NCI-H748 treated with DMSO at 0.1 percent for 48 hours (cell line): ENCODE results near the gene ITFG2.
"Not testable (repeated sequence)": the region's sequence is repeated elsewhere in the genome, so short reads cannot be mapped to it uniquely, and the experiment has no call there.

Experiments used
- DNase-seq: peaks from one replicate; lab custom pipeline; 2025; lab: John Stamatoyannopoulos, UW

Gene ITFG2

DNA sequence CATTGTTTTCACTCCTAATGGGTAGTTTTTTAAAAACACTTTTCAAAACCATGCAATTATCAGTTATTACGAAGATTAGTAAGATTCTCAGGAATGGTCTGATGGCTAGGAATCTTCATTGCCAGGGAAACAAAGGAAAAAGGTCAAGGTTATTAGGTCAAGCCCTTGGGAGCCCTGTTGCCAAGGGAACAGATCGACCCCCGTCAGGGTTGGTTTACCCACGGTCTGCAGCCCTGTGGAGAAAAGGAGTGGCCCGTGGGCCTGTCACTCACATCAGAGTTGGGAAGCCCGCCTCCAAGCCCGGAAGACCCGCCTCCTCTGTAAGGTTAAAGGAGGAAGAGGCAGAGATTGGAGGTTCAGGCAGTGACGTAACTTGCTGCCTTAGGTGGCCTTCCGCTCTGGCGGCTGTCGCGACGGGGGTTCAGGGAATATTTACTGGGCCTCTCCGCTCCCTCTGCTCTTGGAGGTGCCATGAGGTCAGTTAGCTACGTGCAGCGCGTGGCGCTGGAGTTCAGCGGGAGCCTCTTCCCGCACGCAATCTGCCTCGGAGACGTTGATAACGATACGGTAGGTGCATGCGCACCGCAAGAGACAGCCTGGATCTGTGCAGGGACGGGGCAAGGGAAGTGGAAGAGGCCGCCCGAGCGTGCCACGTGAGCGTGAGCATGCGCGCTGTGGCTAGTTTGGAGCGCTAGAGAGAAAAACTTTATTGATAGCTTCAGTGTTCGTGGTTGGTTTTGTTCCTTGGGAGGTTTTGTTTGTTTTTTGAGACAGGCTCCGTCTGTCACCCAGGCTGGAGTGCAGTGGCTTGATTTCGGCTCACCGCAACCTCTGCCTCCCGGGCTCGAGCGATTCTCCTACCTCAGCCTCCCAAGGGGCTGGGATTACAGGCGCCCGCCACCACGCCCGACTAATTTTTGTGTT, at the start of gene ITFG2:
ITFG2 (plus strand) TSS at position 379 of the 924 bp plus-strand sequence; CDS start at position 472, 93 bp downstream.
- peak; percentile 85 for DNase-seq

GRCh38 chr12:2764398-2764797, 48.1 kb upstream of the ITFG2 start:
- DNase-seq = no peak

- no peak for DNase-seq
Measured at GRCh38 chr12:2765052-2765451, 47.4 kb upstream of the ITFG2 start.

DNA sequence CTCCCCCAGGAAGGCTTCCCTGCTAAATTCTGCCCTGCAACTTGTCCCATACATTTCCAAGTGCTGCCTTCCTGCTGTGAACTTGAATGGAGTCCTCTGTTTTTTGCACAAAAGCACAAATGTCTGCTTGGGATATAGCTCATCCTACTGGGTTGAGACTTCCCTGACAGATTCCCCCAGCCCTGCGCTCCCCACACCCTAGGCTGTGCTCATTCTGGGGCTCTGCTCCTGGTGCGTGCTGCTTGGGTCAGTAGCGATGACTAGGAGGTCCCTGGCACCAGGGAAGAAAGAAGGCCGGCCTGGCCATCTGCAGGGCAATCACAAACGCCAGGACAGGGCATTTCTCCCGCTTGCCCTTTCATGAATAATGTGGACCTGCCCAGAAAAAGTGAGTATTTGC, 46.9 kb upstream of the ITFG2 start:
- no peak for DNase-seq

DNA sequence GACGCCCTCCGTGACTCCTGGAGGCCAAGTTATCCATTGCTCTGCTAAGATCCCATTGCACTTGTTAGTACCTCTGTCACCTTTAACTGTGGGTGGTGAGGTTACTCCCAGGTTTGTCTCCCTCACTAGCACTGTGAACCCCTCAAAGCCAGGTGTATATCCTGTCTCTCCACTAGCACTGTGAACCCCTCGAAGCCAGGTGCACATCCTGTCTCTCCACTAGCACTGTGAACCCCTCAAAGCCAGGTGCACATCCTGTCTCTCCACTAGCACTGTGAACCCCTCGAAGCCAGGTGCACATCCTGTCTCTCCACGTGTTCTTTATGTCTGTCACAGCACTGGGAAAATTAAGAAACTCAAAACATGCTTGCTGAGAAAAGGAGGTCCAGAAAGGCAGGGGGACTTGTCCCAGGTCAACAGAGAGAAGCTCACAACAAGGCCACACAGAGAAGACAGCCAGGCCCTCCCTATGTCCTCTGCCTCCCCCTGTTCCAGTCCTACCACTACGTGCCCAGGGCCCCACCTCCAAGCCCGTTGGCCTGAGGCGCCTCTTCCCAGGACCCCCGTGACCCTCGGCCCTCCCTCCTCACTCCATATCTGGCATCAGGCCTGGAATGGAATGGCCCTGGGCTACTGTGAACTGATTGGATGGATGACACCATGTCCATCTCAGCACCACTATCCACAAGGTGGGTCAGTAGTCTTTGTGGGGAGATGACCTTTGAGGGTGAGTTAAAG, 44.1 kb upstream of the ITFG2 start:
- no peak for DNase-seq

- DNase-seq = no peak
Measured at GRCh38 chr12:2769866-2770533, 42.5 kb upstream of the ITFG2 start.

DNA sequence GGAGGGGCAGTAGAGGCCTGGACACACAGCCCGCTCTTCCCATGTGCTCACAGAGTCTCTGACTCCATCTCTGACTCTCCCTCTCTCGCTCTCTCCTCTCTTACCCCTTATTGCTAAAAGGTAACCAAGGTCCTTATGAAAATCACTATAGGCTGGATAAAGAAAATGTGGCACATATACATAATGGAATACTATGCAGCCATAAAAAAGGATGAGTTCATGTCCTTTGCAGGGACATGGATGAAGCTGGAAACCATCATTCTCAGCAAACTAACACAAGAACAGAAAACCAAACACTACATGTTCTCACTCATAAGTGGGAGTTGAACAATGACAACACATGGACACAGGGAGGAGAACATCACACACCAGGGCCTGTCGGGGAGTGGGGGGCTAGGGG, 41.9 kb upstream of the ITFG2 start:
- not testable (repeated sequence) for DNase-seq

- no peak for DNase-seq
Measured at GRCh38 chr12:2772370-2772769, 40.1 kb upstream of the ITFG2 start.

DNA sequence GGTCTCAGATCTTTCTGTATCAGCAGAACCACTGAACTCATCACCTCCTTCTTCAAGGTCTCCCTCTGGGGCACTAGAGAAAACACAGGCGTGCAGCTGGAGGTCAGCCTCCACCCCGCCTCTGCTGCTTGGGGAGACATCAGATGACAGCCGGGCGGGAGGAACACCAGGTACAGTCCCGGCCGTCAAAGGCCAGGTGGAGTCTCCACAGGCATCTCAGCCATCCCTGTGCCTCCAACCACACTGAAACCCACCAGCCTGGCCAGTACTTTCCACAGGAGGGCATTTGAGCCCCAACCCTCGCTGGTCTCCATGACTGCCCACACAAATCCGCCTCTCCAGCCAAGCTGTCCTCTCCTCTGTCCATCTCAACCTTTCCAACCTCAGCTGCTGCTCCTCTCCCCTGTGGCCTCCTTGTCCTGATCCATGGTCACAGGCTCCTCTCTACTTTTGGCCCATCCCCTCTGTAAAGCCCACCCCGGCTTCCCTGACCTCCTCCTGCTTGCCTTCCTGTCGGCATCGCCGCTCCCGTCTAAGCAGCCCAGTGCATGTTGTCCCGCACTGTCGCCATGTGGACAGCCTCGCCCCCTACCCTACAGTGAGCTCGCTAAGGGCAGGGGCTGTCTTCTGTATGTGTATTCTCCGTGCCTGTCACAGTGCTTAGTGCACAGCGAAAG, 39.1 kb upstream of the ITFG2 start:
- no peak for DNase-seq

DNA sequence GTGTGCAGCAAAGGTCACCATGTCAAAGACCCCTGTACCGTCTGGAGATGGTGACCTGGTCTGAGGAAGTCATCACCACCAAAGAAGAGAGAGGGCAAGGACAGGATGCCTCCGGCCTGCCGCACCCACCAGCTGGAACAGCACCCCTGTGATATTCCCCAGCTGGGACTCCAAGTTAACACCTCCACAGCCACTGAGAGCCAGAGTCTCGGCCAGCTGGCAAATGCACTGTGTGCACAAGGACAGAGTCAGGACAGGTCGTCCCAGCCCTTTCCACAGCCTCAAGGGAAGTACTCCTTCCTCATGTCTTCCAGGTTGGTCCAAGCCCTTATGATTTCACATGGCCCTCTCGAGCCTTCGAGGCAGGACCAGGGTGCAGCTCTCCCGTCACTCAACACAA, 37.0 kb upstream of the ITFG2 start:
- DNase-seq = no peak

- no peak for DNase-seq
Measured at GRCh38 chr12:2776129-2776806, 36.2 kb upstream of the ITFG2 start.

DNA sequence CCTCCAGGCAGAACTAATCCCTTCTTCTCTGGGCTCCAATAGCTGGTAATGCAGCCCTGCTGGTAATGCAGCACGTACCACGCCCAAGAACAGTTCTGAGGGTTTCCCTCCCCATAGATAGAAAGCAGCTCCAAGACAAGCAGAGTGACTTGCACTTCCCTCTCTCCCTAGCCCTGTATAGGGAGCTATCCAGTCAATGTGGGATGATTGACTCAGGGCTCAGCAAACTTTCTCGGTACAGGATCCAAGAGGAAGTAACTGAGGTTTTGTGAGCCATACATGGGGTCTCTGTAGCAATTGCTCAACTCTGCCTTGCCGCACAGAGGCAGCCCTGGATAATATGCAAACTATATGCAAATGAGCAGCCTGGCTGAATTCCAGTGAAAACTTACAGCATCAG, 33.2 kb upstream of the ITFG2 start:
- DNase-seq = no peak

- DNase-seq = peak; percentile 35
Measured at GRCh38 chr12:2783936-2784600, 28.4 kb upstream of the ITFG2 start.

DNA sequence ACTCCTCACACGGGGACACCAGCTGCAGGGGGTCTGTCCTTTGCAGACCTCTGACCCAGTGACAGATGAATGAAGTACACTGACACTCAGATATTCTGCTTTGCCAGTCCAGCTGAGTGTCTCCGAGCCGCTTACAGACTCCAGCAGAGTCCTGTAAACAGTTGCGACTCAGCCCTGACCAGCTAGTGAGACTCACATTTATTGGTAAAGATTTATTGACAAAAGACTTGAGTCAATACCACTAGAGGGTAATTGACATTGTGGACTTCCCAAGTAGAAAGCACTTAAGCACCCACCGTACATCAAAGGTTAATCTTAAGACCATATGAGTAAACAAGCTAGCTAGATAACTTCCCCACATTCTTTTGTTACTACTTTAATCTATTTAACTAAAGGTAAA, 27.5 kb upstream of the ITFG2 start:
- DNase-seq = peak; percentile 4

- no peak for DNase-seq
Measured at GRCh38 chr12:2791089-2791488, 21.4 kb upstream of the ITFG2 start.

- DNase-seq = no peak
Measured at GRCh38 chr12:2792671-2793500, 19.6 kb upstream of the ITFG2 start.

GRCh38 chr12:2793561-2793960, 18.9 kb upstream of the ITFG2 start:
- DNase-seq = no peak

DNA sequence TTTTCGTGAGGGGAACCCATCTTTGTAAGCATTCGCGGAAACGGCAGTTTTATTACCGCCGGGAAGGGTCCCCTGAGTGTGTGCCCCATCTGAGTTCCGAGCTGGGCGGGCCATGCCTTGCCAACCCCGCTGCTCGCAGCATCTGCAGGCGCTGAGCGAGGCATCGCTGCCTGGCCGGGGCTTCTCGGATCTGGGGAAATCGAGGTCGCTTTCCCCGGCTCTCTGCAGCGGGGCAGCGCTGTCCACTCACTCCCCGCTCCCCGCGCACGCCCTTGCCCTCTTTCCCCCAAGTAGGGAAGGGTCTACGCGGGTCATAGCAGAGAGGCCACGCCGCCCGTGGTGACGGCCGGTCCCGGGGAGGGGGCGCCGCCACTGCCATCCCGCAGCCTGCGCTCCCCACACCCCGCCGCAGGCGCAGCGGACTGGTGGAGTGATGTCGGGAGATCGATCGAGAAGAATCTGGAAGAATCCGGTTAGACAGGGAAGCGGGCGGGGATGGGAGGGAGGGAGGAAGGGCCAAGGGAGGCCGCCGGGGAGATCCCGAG, 18.2 kb upstream of the ITFG2 start:
- peak; percentile 61 for DNase-seq

DNA sequence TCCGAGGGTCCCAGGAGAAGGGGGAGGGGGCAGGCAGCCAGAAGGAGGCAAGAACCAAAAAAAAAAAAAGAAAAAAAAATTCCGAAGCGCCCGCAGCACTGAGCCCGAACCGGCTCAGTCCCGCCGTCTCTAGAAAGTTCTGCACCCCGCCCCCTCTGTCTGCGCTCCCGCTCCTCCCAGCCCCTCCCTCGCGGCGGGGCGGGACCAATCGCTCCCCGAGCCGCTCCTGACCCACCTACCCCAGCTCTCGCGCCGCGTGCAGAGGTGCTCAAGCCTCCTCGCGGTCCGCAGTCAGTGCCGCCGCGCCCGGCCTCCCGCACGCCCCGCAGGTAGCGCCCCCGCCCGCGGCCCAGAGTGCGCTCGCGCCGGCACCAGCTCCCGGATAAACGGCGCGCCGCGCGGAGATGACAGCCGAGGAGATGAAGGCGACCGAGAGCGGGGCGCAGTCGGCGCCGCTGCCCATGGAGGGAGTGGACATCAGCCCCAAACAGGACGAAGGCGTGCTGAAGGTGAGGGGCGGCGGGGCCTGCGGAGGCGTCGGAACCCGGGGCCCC, 17.7 kb upstream of the ITFG2 start, which contains the start of gene FKBP4:
FKBP4 (plus strand) TSS at position 235 of the 554 bp plus-strand sequence; CDS start at position 405, 170 bp downstream.
- DNase-seq = peak; percentile 61
